HG02943 (cell line): ENCODE data around the gene SHKBP1.
"Not testable (repeated sequence)": the region's sequence is repeated elsewhere in the genome, so short reads cannot be mapped to it uniquely, and the experiment has no call there.

Source experiments
- ATAC-seq: cut with Tn5 transposase; IDR thresholded peaks from one replicate; pipeline ENCODE4 v1.9.1; 2021; ENCODE audit warnings: mild to moderate bottlenecking, low read depth, moderate library complexity; ENCODE audit not compliant: unreplicated experiment

SHKBP1 gene, protein sequence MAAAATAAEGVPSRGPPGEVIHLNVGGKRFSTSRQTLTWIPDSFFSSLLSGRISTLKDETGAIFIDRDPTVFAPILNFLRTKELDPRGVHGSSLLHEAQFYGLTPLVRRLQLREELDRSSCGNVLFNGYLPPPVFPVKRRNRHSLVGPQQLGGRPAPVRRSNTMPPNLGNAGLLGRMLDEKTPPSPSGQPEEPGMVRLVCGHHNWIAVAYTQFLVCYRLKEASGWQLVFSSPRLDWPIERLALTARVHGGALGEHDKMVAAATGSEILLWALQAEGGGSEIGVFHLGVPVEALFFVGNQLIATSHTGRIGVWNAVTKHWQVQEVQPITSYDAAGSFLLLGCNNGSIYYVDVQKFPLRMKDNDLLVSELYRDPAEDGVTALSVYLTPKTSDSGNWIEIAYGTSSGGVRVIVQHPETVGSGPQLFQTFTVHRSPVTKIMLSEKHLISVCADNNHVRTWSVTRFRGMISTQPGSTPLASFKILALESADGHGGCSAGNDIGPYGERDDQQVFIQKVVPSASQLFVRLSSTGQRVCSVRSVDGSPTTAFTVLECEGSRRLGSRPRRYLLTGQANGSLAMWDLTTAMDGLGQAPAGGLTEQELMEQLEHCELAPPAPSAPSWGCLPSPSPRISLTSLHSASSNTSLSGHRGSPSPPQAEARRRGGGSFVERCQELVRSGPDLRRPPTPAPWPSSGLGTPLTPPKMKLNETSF

DNA sequence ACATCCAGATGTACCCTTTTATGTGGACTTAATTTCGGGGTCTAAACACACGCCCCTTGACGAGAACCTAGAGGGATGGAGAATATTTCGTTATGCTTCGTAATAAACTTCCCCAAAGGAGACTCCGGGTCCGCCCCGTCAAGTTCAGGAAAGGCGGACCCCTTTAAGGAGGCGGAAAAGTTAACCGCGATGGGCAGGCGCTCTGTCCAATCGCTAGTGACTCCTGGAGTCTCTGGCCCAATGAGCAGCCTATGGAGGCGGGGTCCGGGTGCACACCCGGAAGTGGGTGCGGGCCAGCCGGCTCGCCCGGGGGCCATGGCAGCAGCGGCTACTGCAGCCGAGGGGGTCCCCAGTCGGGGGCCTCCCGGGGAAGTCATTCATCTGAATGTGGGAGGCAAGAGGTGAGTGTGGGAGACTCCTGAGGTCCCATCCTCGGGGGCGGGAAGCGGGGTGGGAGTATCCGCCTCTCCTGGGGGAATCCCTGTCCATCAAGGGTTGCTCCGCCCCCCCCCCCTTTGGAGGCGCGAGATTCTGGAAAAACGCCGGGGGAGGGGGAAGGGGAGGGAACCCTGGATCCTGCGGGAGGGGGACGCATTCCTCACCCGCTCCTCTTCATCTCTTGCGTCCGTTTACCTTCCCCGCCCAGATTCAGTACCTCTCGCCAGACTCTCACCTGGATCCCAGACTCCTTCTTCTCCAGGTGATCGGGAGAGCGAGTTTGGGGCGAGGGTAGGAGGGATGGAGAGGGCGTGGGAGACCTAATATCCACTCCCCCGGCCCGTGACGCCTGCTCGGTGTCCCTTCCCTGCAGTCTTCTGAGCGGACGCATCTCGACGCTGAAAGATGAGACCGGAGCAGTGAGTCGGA is at the start of gene SHKBP1:
Gene SHKBP1 (plus strand): TSS at position 289 of the 867 bp plus-strand sequence. CDS start 27 bp downstream, at position 316.
- ATAC-seq, result peak; percentile 96

DNA sequence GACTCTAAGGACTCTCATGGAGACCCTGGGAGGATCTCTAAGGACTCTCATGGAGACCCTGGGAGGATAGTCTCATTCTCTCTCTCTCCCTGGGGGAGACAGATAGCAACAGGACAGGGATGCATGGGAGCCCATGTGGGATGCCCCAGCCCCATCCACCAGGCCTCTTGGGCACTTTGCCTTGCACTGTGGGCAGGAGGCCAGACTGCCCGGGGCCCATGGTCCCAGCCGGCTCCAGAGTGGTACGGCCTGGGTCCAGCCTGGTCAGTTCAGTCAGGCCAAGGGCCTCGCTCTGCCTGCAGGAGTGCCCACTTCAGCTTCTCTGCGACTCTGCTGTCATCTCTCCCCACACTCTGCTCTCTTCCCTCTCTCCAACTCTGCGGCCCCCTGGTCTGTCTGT is 48.6 kb upstream of the SHKBP1 start:
- ATAC-seq, result no peak

DNA sequence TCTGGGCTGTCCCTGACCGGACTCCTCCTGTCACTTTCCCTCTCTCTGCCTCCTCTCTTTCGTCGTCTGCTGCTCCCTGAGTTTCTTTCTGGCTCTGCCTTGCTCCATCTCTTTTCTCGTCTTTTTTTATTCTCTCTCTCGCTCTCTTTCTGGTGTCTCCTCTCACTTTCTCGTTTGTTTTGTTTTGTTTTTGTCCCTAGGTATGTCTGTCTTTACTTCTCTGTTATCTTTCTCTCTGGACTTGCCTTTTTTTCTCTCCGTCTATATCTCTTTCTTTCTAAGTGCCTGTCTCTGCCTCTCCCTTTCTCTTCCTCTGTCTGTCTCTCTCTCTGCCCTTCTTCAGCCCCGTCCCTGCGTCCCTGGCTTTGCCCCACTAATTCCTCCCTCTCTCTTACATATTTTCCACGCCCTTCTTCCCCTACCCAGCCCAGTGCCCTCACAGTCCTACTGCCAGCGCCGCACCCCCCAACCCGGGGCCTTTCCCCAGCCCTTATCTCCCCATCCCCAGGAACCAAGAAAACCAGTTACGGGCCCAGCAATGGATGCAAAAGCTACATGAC is 48.1 kb upstream of the SHKBP1 start:
- ATAC-seq, result no peak

DNA sequence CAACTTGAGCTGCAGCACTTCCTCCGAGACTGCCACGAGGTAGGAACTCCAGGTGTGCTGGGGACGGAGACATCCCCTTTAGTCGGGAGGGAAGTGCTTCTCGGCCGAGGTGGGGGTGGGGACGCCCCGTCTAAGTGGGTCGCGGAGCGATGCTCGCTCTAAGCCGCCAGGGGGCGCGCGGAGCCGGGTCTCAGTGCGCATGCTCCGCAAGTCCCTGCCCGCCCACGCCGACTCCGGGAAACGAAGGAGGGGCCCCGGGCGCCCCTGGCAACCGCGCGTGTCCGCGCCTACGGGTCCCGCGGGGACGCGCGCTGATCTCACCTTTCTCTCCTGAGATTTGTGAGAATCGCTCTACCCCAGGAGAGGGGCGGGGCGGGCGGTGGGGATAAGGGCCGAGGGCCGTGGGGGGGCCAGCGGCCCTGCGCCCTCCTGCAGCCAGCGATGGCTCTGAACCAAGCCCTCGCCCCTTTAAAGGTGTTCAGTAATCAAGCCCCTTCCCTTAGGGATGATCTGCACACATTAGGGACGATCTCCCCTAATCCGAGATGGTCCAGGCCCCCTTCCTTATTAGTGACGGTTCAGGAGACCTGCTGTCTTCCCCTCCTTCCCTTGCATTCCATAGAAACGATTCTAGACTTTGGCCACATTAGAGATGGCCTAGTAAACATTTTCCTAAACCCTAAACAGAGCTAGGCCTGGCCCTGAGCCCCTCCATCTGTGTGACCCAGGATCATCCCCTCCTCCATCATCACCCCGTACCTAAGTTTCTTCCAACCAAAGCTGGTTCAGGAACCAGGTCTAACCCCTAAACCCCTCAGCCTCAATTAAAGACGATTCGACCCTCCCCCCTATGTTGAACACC is 47.3 kb upstream of the SHKBP1 start:
- ATAC-seq, result no peak

DNA sequence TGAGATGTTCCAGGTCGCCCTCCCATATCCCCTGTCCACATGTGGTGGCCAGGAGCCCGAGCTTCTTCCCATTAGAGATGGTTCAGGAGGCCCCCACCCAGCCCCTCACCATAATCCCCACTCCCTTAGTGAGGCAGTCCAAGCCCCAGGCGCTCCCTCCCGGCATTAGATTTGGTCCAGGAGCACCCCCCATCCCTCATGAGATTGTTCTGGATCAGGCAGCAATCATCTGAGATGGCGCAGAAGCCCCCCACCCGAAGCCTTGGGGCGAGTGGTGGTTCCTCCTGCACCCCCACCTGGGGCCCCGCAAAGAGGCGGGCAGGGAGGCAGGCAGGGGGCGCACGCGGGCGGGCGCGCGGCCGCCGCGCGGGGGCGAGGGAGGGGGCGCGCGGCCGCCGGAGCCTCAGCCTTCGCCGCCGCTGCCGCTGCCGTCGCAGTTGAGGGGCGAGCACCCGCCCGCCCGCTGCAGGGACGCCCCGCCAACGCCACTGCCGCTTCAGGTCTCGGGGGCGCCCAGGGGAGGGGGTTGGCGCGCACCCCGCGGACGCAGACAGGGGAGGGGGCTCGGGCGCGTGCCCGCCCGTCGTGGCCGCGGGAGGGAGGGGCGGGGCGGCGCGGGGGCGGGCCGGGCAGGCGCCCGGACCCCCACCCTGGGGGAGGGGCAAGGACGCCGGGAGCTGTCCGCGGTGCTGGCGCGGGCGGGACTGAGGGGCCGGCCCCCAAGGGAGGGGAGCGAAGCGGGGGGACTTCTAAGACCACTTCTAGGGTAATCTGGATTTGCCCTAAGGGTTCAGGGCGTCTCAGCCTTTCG is 46.4 kb upstream of the SHKBP1 start:
- no peak for ATAC-seq

DNA sequence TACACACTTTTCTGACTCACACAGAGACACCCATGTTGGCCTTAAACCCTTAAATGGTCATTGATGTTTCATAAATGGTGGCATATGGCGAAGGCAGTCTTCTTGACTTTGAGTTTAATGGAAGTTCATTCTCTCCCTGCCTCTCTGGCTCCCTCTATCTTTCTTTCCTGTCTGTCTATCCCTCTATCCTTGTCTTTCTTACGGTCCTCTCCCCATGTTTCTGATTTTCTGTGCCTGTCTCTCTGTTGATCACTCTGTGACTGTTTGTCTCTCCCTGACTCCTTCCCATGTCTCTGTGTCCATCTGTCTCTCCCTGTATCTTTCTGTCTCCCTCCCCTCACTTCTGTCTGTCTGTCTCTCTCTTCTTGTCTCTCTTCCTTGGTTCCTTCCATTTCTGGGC is 43.2 kb upstream of the SHKBP1 start:
- ATAC-seq, result no peak

DNA sequence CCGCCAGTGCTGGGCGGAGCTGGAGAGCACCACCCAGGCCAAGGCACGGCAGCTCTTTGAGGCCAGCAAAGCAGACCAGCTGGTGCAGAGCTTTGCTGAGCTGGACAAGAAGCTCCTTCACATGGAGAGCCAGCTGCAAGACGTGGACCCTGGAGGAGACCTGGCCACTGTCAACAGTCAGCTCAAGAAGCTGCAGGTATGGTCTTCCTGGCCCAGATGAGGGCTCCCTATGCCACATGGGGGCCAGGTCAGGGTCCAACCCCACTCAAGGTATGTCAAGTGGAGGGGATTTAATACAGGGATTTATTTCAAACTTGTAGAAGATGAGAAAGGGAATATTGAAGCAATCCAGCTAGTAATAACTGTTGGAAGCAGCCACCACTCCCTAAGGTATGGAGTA is 42.5 kb upstream of the SHKBP1 start:
- no peak for ATAC-seq

DNA sequence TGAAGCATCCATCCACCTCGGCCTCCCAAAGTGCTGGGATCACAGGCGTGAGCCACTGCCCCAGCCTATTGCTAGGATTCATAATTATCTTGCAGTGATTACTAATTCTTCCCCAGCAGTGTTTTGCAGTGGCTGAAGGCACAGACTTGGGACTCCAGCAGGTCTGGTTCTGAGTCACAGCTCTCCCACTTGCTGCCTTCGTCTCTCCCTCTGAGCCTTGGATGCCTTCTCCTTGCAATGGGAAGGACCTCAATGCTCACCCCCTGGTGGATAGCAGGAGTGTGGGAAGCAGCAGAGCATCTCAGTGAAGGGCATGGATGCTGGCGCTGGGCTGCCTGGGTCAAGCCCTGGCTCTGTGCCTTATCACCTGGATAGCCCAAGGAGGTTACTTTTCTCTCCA is 37.6 kb upstream of the SHKBP1 start:
- no peak for ATAC-seq

DNA sequence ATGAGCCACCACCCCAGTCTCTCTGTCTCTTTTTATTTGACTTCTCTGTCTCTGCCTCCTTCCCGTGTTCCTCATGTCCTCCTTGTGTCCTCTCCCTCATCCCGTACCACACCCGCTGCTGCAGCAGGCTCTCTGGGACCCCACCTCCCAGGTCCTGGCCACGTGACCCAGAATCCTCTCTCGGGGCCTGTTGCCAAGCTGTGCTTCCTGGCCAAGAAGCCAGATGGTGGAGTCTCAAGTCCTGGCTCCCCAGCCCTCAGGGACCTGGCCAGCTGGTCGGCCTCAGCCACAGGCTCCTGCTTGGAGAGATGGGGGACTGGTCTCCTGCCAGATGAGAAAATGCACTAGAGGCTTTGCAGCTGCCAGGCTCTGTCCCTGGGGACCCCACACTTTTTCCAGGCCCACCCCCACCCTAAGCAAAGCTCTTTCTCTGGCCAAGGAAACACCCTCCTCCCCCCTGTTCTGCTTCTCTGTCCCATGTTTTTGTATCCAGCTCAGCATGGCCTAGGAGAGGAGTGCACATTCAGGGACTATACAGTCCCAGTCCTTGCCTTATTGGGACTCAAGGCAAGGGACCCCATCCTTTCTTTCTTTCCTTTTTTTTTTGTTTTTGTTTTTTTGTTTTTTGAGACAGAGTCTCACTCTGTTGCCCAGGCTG is 34.3 kb upstream of the SHKBP1 start:
- ATAC-seq, result no peak

DNA sequence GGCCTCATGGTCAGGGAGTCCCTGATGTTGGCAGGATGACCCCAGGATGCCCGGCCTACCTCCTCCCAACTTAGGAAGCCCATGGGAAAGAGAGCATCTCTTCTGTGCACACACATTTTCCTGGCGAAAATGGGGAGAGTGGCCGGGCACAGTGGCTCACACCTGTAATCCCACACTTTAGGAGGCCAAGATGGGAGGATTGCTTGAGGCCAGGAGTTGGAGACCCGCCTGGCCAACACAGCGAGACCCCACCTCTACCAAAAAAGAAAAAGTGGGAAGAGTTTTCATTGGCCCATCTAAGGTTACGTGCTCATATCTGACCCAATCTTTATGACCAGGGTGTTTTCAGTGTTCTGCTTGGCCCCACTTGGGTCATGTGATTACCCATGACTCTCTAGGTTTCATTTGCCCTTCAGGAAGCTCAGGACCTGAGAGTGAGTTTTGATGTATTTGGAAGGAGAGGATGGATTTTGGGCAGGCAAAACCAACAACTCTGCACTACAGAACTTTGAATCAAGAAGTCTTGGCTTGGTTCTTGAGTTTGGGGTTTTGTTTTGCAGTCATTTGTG is 33.6 kb upstream of the SHKBP1 start:
- no peak for ATAC-seq

DNA sequence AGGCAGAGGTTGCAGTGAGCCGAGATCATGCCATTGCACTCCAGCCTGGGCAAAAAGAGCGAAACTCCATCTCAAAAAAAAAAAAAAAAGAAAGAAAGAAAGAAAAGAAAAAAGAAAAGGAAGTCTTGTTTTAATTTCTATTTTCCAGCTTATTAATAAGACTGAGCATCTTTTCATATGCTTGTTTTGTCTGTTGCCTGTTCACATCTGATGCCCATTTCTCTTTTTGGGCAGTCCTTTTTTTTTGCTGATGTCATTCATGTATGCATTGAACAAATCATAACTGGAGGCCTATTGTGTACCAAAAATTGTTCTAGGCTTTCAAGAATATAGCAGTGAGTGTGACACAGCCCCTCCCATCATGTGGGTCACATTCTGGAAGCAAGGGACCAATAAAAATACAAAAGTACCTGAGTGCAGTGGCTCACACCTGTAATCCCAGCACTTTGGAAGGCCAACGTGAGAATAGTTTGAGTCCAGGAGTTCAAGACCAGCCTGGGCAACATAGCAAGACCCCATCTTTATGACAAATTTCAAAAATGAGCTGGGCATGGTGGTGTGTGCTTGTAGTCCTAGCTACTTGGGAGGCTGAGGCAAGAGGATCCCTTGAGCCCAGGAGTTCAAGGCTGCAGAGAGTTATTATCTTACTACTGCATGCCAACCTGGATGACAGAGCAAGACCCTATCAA is 30.4 kb upstream of the SHKBP1 start:
- not testable (repeated sequence) for ATAC-seq

DNA sequence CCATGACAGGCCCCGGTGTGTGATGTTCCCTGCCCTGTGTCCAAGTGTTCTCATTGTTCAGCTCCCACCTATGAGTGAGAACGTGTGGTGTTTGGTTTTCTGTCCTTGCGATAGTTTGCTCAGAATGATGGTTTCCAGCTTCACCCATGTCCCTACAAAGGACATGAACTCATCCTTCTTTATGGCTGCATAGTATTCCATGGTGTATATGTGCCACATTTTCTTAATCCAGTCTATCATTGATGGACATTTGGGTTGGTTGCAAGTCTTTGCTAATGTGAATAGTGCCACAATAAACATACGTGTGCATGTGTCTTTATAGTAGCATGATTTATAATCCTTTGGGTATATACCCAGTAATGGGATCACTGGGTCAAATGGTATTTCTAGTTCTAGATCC is 29.5 kb upstream of the SHKBP1 start:
- not testable (repeated sequence) for ATAC-seq

DNA sequence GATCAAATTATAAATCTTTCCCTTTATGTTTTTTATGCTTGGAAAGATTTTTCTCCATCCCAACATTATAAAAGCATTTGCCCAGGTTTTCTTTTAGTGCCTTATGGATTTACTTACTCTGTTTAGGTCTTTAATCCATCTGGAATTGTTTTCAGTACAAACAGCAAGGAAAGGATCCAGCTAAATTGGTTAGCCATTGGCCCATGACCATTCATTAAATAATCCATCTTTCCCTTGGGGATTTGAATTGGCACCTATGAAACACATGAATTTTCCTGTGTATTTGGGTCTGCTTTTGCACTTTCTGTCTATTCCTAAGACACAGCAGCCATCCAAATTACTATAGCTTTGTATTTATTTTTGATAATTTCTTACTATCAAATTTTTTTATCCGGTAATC is 28.8 kb upstream of the SHKBP1 start:
- no peak for ATAC-seq

DNA sequence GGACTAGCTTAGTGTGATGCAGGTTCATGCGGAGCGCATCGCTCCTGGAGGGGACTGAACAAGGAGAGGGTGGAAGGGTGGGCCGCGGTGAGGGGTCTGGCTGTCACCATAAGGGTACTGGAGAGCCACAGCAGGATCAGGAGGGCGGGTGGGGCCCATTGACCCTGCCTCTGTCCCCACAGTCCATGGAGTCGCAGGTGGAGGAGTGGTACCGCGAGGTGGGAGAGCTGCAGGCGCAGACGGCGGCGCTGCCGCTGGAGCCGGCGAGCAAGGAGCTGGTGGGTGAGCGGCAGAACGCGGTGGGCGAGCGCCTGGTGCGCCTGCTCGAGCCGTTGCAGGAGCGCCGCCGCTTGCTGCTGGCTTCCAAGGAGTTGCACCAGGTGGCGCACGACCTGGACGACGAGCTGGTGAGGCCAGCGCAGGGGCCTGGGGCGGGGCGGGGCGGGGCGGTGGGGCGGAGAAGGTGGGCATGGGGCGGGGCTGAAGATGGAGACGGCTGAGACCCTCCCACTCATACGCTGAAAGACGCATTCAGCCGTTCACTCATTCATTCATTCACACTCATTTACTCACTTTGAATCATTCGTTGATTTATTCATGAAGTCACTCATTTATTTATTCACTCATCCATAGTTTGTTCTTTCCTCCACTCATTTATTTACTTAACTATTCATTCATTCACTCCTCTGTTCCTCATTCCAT is 27.5 kb upstream of the SHKBP1 start:
- no peak for ATAC-seq

DNA sequence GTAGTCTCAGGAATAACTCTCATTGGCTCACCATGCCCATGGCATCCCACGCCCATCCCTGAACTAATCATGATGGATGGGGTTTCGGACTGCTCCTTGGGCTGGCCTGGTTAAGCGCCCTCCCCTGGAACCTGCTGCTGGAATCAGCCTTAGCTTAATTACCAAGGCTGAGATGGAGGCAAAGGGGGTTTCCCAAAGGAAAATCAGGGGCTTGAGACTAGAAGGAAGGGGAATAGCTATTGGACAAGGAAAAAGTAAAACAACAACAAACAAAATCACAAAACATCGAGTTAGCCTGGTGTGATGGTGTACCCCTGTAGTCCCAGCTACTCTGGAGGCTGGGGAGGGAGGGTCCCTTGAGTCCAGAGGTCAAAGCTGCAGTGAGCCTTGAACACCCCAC is 25.7 kb upstream of the SHKBP1 start:
- ATAC-seq, result no peak

DNA sequence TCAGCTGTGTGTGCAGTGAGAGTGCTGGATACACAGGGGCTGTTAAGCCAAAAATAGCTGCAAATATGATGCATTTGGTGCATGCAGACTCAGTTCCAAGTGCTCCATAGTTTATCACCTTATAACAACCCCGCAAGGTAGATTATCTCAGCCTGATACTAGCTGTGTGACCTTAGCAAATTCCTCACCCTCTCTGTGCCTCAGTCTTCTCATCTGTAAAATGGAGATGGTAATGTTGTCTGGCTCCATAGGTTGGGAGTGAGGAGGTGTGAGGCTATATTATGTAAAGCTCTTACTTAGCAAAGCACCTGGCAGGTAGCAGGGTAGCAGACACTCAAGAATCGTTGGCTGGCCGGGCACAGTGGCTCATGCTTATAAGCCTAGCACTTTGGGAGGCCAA is 23.8 kb upstream of the SHKBP1 start:
- no peak for ATAC-seq
